Activated T-cell treated with anti-CD3 and anti-CD28 coated beads, Interleukin-2, amount 50 U/mL, for 72 hours (primary cell): ENCODE results near the gene GORASP2. TPM values are rescaled to one million over a fixed set of nuclear protein-coding genes. Genes with fewer than 3 reads are reported as not detected.
A peak's percentile ranks its signal among the peaks of the same experiment; 100 is the strongest.

ENCODE experiments used
- ATAC-seq, 2 donors: fragments of 150-1000 bp; cut with Tn5 transposase; replicated peaks in 1 of 2; 2 replicates each; pipeline ENCODE4 v1.10.0; 2021; ENCODE audit warnings: moderate library complexity in 2 of 2, mild to moderate bottlenecking in 1 of 2
- DNase-seq, 2 donors: peaks; one replicate each; pipeline ENCODE4 v3.0.0; 2021 to 2022; ENCODE audit warnings: mixed read lengths in 1 of 2
- H3K27ac Mint-ChIP-seq: one replicate; pipeline ENCODE4 v1.8.0; 2022; ENCODE audit warnings: mild to moderate bottlenecking, moderate library complexity, mixed read lengths
- H3K27me3 Mint-ChIP-seq: one replicate; pipeline ENCODE4 v1.8.0; 2022; ENCODE audit warnings: low read depth, mixed read lengths
- H3K36me3 Mint-ChIP-seq, 2 donors: one replicate each; pipeline ENCODE4 v1.8.0; 2022; ENCODE audit warnings: mixed read lengths in 2 of 2, mild to moderate bottlenecking in 1 of 2; ENCODE audit not compliant: insufficient read depth in 2 of 2
- H3K4me1 Mint-ChIP-seq: one replicate; pipeline ENCODE4 v1.8.0; 2022; ENCODE audit warnings: low read depth, mixed read lengths
- H3K4me3 Mint-ChIP-seq, 2 donors: one replicate each; pipeline ENCODE4 v1.8.0; 2022; ENCODE audit warnings: mild to moderate bottlenecking in 2 of 2, mixed read lengths in 2 of 2, moderate library complexity in 2 of 2
- H3K9me3 Mint-ChIP-seq, 2 donors: one replicate each; pipeline ENCODE4 v1.8.0; 2022; ENCODE audit warnings: mixed read lengths in 2 of 2
- total RNA-seq, 2 donors: library from RNA; stranded (reverse); gene quantifications; one replicate each; pipeline ENCODE4 v1.2.3, GENCODE V29; 2022

GORASP2 gene
- total RNA-seq = 10 to 100 TPM; 86.8 to 90.4 TPM

DNA sequence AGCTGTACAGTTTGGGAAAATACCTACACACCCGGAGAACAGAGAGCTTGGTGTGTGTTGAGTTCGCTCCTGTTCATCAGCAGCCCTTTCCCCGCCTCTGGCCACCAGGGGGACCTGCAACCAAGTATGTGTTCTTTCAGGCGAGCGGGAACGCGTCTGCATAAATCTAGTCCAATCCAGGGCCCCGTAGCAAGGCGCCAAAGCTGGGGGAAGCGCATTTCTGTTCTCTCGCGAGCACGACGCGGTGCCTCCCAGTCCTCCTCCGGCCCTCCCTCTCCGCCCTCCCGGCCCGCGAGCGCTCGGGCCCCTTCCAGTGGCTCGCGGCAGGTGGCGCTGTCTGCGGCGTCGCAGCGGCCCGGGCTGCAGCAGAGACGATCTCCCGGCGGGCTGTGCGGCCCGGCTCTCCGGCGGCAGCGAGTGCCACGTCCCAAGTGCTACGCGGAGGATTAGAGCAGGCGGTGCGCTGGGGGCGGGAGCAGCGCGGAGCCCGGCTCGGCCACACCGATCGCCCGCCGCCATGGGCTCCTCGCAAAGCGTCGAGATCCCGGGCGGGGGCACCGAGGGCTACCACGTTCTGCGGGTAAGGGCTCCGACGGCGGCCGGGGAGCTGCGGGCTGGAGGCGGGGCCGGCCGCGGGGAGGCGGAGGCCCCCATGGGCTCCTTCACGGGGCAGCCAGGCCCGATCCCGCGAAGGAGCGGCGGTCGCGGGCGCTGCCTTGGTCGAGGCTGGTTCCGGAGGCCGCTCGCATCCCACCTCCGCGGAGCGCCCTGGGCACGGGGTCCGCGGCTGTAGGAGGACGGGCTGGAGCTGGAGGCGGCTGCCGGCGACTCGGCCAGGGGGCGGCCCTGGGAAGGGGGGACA, at the start of gene GORASP2:
GORASP2 (plus strand) TSS at position 430 of the 862 bp plus-strand sequence; CDS start at position 518, 88 bp downstream.
- ATAC-seq (peak; percentile 93 to 94), DNase-seq (peak; percentile 98)
- Mint-ChIP-seq H3K27ac (peak within 1 kb of the TSS; percentile 100), H3K9me3 (peaks cover 2 to 3% of the 10 kb centered on the region in 2 donors), H3K4me3 (peak within 1 kb of the TSS; percentile 98 to 100), H3K4me1 (peaks cover 62% of the 10 kb centered on the region), H3K36me3 (peaks cover 2 to 14% of the 10 kb centered on the region in 2 donors), H3K27me3 (no peaks in the 10 kb centered on the region)

DNA sequence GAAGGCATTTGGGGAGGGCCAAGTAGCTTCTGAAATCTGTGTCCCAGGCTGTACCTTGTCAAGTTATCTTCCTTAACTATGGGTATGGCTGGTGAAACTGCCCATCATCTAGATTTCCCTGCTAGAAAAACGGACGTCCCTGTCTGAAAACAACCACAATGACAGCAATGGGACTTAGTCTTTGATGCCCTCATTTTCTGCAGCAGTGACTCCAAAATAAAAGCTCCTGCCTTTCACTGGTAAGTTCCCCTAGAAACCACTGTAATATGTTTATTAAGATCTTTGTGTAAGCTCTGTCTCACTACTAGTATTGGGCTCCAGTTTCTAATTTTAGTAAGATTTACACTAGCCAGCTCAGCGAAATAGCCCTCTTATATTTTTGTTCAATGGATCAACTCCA, 47.2 kb upstream of the GORASP2 start:
- Mint-ChIP-seq H3K9me3 (no peaks in the 10 kb centered on the region), H3K36me3 (no peaks in the 10 kb centered on the region), H3K4me3 (no peak overlapping the region), H3K4me1 (no peaks in the 10 kb centered on the region), H3K27me3 (peaks cover 17% of the 10 kb centered on the region), H3K27ac (no peak overlapping the region)
- no peak for ATAC-seq
- DNase-seq = no peak

DNA sequence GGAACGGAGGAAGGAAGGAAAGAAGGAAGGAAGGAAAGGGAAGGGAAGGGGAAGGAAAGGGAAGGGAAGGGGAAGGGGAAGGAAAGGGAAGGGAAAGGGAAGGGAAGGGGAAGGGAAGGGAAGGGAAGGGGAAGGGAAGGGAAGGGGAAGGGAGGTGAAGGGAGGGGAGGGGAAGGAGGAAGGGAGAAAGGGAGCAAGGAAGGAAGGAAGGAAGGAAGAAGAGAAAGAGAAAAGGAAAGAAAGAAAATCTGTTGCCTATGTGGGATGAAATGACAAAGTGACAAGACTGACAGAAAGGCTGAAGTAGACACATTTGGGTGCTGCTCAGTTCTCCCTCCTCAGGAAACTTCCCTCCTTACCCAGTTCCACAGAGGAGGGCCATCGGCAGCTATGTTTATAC, 46.3 kb upstream of the GORASP2 start:
- Mint-ChIP-seq H3K4me3 (no peak overlapping the region), H3K9me3 (no peaks in the 10 kb centered on the region), H3K27me3 (peaks cover 17% of the 10 kb centered on the region)

DNA sequence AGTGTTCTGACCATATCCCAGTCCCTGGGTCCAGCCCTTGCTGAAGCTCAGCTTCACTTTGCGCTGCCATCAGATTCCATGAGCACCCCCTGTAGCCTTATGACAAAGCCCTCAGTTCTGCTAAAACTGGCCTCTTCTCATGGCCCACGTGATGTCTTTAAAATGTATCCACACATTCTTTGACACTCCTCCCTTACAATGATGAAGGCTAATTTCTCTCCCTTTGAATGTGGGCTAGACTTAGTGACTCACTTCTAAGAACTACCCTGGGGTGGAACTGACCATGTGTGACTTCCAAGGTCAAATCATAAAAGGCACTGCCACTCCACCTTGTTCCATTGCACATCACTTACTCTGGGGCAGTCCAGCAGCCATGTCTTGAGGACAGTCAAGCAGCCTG, 45.4 kb upstream of the GORASP2 start:
- H3K36me3 Mint-ChIP-seq = no peaks in the 10 kb centered on the region
- ATAC-seq (no peak), DNase-seq (no peak)
- H3K4me3 Mint-ChIP-seq = no peak overlapping the region
- H3K27me3 Mint-ChIP-seq = peaks cover 25% of the 10 kb centered on the region
- H3K4me1 Mint-ChIP-seq = no peaks in the 10 kb centered on the region
- no peaks in the 10 kb centered on the region for H3K9me3 Mint-ChIP-seq
- H3K27ac Mint-ChIP-seq = no peak overlapping the region

More for the DNA sequence above, 46.3 kb upstream of the GORASP2 start:
- DNase-seq (no peak), ATAC-seq (no peak)
- Mint-ChIP-seq H3K36me3 (no peaks in the 10 kb centered on the region), H3K27ac (no peak overlapping the region), H3K4me1 (no peaks in the 10 kb centered on the region)

DNA sequence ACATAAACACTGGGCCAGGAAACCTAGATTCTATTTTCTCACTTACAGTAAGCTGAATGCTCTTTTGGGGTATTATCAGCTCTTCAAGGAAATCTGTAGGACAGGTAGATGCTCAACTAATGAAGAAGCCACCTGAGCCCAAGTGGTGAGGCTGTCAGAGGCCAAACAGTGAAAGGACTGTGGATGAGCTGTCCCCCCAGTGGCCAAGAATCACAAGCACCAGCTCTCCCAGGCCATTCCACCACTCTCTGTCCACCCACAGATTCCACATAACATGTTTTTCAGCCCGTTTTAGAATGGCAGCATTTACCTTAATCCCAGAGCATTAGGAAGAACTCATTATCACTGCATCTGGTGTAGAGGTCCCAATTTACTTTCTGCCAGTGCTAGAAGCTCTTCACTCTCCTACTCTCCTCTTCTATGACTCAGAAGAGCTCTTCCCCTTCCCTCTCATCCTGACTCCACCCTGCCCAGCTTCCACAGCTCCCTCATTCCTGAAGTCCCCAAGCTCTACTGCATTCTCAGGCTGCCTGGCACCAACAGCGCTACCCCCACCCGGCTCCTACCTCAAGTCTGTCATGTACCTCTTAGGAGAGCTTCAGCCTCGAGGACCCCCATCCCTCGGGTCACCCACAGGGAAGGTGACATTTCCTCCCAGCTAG, 43.8 kb upstream of the GORASP2 start:
- Mint-ChIP-seq H3K4me1 (no peaks in the 10 kb centered on the region), H3K36me3 (no peaks in the 10 kb centered on the region), H3K27ac (no peak overlapping the region), H3K9me3 (no peaks in the 10 kb centered on the region), H3K27me3 (peaks cover 30% of the 10 kb centered on the region), H3K4me3 (no peak overlapping the region)
- ATAC-seq (no peak), DNase-seq (no peak)

DNA sequence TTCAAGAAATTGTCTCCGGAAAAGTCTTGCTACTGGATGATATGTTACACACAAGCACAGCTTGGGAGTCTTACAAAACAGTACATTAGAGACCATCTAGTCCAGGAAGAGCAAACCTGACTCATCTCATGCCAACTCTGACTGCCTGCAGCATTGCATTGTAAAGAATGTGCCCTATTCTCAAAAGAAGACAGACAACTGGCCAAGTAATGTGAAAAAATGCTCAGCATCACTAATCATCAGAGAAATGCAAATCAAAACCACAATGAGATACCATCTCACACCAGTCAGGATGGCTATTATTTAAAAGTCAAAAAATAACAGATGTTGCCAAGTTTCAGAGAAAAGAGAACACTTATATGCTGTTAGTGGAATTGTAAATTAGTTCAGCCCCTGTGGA, 42.7 kb upstream of the GORASP2 start:
- Mint-ChIP-seq H3K4me3 (no peak overlapping the region), H3K27me3 (peaks cover 30% of the 10 kb centered on the region), H3K36me3 (no peaks in the 10 kb centered on the region), H3K27ac (no peak overlapping the region), H3K4me1 (no peaks in the 10 kb centered on the region), H3K9me3 (no peaks in the 10 kb centered on the region)
- no peak for DNase-seq
- no peak for ATAC-seq

DNA sequence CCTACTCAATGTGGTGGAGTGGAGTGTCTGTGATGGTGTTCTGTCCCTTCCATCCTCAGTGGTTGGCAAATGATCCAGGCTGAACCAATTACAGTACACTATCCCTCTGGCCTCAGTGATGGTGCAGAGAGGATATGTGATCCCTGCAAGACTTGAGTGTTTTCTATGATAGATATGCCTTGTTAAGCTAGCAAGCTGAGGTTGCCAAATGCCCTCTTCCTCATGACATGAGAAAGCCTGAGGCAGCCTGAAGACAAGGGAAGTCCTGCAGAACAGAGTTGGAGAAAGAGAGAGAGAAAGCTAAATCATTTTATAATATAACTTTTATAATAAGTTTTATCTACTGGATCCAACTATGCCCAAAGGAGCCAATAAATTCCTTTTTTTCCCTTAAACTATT, 41.6 kb upstream of the GORASP2 start:
- peaks cover 27% of the 10 kb centered on the region for H3K27me3 Mint-ChIP-seq
- no peaks in the 10 kb centered on the region for H3K36me3 Mint-ChIP-seq
- no peak overlapping the region for H3K4me3 Mint-ChIP-seq
- ATAC-seq (no peak), DNase-seq (no peak)
- no peak overlapping the region for H3K27ac Mint-ChIP-seq
- H3K9me3 Mint-ChIP-seq = no peaks in the 10 kb centered on the region
- H3K4me1 Mint-ChIP-seq = no peaks in the 10 kb centered on the region

DNA sequence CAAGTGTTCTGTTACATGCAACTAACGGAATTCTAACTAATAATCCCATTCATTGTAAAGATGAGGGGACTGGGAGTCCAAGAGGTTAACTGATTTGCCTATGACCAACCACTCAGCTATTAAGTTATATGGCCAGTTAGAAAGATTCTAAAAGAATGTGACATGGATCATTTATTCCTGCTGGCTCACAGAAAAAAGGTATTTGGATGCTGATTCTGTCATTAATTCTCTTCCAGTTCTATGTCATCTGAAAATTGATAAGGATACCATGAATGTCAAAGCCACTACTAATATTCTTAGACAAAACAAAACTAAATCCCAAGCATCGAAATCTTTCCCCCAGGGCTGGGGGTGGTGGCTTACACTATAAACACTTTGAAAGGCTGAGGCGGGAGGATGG, 41.2 kb upstream of the GORASP2 start:
- no peak for DNase-seq
- no peak overlapping the region for H3K4me3 Mint-ChIP-seq
- H3K36me3 Mint-ChIP-seq = no peaks in the 10 kb centered on the region
- peaks cover 23% of the 10 kb centered on the region for H3K27me3 Mint-ChIP-seq
- H3K9me3 Mint-ChIP-seq = no peaks in the 10 kb centered on the region
- no peaks in the 10 kb centered on the region for H3K4me1 Mint-ChIP-seq
- no peak overlapping the region for H3K27ac Mint-ChIP-seq
- no peak for ATAC-seq

DNA sequence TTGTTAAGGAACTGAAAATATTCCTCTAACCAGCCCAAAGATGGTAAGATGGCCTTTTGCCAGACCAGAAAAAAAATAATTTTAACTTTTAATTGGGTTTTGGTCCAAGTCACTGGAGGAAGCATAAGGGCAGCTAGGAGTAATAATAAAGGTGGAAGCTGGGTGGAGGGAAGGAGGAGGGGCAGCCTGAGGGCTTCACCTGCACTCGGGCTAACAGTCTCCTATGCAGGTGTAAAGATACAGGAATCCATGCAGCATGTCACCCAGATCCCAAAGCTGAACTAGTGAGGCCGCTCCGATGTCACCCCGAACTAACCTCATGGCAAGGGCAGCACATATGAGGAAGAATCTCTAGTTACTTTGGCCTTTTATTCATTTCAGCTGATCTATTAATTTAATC, 37.2 kb upstream of the GORASP2 start:
- no peak for DNase-seq
- H3K4me1 Mint-ChIP-seq = no peaks in the 10 kb centered on the region
- no peaks in the 10 kb centered on the region for H3K36me3 Mint-ChIP-seq
- no peak overlapping the region for H3K27ac Mint-ChIP-seq
- H3K9me3 Mint-ChIP-seq = no peaks in the 10 kb centered on the region
- peaks cover 13% of the 10 kb centered on the region for H3K27me3 Mint-ChIP-seq
- ATAC-seq = no peak
- no peak overlapping the region for H3K4me3 Mint-ChIP-seq

DNA sequence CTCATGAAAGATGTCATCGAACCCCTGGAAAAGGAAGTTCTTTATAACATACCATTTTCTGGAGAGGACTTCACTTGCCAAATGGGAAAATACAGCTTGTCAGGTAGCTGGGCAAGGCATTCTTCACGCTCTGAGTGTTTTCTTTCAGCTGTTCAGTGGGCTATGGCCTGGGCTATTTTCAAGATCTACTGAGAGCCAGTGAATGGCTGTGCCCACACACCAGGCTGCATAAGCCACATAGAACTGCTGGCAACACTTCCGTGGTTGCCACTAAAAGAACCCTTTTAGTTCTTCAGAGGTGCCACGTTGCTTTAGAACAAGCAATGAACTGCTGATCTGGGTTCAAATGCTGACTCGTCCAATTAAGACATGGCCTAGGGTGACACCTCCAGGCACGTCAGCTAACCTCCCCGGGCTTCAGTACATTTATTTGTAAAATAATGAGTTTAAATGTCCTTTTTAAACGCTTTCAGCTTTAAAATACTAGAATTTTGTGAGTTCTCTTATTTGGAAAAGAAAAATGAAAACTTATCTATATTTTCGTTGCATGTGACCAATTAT, 36.6 kb upstream of the GORASP2 start:
- DNase-seq = no peak
- no peaks in the 10 kb centered on the region for H3K4me1 Mint-ChIP-seq
- H3K9me3 Mint-ChIP-seq = no peaks in the 10 kb centered on the region
- ATAC-seq = no peak
- peaks cover 13% of the 10 kb centered on the region for H3K27me3 Mint-ChIP-seq
- H3K4me3 Mint-ChIP-seq = no peak overlapping the region
- H3K27ac Mint-ChIP-seq = no peak overlapping the region
- no peaks in the 10 kb centered on the region for H3K36me3 Mint-ChIP-seq

DNA sequence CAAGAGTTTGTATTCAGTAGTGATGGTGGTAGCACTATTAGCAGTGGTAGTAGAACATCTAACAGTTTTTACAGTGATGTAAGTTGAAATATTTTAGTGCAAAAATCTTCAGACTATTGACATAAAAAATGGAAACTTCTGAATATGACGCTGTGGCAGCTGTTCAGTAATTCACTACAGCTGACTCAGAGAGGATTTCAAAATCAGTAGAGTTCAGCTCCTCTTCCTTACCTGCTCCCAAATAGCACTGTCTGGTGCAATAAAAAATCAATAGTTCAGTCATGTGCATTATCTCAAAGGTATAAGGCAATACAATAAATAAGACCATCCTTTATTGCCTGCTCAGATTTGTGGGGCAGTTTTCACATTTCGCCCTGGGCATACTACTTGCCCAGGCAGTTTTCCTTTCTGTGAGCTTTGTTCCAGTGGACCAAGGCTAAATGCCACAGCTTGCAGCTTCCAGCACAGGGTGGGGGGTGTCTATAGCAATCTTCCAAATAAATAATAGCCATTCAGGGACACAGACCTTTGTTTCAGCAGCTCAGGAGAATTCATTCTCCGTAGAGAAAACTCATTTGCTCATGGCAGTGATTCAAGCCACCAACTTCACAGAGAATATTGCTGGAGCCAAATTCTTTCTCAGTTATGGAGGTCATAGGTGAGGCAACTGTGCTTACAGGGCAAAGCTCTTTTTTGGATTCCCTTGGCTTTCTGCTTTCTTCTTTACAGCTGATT, 33.9 kb upstream of the GORASP2 start:
- H3K9me3 Mint-ChIP-seq = no peaks in the 10 kb centered on the region
- DNase-seq = no peak
- no peak overlapping the region for H3K4me3 Mint-ChIP-seq
- ATAC-seq = no peak
- H3K27ac Mint-ChIP-seq = no peak overlapping the region
- no peaks in the 10 kb centered on the region for H3K4me1 Mint-ChIP-seq
- H3K36me3 Mint-ChIP-seq = no peaks in the 10 kb centered on the region
- H3K27me3 Mint-ChIP-seq = no peaks in the 10 kb centered on the region

DNA sequence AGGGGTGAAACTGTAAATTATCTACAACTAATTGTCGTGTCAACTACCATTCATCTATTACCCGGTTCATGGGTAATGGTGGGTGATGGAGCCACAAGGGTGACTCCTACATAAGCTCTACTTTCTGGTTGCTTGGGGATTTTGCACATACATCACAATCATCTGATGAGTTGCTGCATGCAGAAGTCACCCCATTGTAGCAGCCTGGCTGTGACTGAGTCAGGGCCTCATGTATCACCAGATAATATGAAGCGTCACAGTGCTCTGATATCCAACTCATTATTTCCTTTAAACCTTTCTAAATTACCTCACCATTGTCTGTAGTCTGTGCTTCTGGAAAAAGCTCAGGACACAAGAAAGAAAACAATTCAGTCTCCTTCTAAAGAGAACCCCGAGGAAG, 32.4 kb upstream of the GORASP2 start:
- no peaks in the 10 kb centered on the region for H3K4me1 Mint-ChIP-seq
- no peak overlapping the region for H3K27ac Mint-ChIP-seq
- H3K9me3 Mint-ChIP-seq = no peaks in the 10 kb centered on the region
- no peaks in the 10 kb centered on the region for H3K36me3 Mint-ChIP-seq
- no peak overlapping the region for H3K4me3 Mint-ChIP-seq
- H3K27me3 Mint-ChIP-seq = no peaks in the 10 kb centered on the region
- DNase-seq (no peak), ATAC-seq (no peak)

DNA sequence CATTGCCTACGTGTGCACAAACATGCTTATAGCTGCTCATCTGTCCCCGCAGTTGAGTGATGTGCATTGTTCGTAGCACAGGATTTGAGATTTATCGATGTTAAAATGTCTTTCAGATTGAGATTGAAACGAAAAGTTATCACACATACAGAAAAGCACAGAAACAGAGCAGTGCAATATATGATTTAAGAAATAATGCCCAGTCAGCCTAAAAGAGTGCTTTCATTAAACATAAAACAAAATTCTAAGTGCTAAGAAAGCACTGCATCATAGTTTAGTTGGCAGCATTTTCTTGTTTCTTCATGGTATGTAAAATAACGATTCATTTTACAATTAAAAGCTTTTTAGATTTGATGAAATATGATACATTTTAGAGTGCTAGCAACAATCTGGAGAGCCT, 31.9 kb upstream of the GORASP2 start:
- DNase-seq (no peak), ATAC-seq (no peak)
- no peak overlapping the region for H3K4me3 Mint-ChIP-seq
- H3K27me3 Mint-ChIP-seq = no peaks in the 10 kb centered on the region
- no peaks in the 10 kb centered on the region for H3K4me1 Mint-ChIP-seq
- no peaks in the 10 kb centered on the region for H3K36me3 Mint-ChIP-seq
- H3K27ac Mint-ChIP-seq = no peak overlapping the region
- no peaks in the 10 kb centered on the region for H3K9me3 Mint-ChIP-seq
